ENCODE measurements around the gene BHMT2.
A peak's percentile ranks its signal among the peaks of the same experiment; 100 is the strongest.

BHMT2 gene, protein sequence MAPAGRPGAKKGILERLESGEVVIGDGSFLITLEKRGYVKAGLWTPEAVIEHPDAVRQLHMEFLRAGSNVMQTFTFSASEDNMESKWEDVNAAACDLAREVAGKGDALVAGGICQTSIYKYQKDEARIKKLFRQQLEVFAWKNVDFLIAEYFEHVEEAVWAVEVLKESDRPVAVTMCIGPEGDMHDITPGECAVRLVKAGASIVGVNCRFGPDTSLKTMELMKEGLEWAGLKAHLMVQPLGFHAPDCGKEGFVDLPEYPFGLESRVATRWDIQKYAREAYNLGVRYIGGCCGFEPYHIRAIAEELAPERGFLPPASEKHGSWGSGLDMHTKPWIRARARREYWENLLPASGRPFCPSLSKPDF

DNA sequence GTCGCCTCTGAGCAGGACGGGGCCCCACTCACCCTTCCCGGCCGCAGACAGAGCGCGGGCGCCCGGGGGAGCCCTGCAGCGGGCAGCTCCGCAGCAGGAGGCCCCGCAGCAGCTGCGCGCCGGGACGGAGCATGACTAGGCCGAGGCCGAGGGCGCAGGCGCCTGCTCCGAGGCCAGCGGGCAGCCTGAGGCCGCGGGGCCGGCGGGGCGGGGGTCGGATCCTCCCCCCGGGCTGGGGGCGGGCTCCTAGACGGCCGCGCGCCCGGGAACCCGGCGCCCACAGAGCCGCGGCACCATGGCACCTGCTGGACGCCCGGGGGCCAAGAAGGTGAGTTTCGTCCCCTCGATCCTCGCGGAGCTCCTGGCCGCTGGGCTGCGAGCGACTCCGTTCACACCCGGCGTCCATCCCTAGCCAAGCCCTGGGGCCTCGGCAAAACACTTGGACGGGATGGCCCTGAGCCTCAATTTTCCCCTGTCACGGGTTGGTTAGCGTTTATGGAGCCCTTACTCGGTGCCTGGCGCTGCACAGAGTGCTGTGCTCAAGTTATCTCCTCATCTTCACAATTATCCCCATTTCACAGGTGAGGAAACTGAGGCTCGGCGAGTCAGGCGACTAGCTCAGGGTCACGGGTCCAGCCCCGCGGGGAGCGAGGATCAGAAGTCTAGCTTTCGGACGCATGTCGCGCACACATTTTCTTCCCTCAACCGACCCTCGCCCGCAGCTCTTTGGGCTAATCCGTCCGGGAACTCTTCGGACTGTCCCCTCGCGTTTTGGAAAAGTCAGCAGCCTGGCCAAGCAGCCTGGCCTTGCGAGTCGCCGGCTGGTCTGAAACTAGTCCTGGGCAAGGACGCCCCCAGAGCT lies at the start of gene BHMT2, which contains the start of gene DMGDH:
TSS of gene BHMT2 (plus strand) at position 280 of the 862 bp plus-strand sequence. CDS start at position 296, 16 bp downstream.
TSS of gene DMGDH (minus strand) at position 187 of the 862 bp plus-strand sequence. CDS start at position 133, 54 bp downstream.
- DNase-seq: no peak

DNA sequence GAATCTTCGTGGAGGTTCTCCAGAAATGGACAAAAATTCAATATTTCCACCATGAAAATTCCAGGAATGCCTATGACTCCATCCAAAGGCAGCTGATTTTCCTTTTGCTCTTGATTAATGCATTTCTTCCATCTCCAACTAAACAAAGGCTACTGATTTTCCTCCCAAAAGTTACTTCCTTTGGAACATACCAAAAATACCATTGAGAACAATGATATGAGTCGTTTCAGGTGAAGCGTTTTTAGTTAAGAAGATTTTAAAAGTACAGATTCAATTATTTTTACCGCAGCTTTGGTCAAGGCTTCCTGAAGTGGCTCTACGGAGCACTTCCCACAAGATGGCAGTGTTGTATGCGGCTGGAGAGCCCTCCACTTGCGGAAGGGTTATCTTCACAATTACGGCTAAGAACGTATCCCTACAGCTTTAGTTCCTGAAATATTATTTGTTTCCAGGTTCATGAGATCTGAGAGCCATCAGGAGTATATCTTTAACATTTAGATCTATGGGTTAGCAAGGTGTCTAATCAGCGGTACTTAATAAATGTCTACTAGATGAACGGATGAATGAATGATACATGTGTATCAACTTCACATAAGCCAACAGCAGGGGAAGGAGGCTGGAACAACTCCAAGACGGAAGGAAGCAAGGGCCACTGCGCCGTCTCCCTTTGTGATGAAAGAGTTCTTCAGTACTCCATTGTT lies 48.6 kb upstream of the BHMT2 start:
- no peak for DNase-seq

DNA sequence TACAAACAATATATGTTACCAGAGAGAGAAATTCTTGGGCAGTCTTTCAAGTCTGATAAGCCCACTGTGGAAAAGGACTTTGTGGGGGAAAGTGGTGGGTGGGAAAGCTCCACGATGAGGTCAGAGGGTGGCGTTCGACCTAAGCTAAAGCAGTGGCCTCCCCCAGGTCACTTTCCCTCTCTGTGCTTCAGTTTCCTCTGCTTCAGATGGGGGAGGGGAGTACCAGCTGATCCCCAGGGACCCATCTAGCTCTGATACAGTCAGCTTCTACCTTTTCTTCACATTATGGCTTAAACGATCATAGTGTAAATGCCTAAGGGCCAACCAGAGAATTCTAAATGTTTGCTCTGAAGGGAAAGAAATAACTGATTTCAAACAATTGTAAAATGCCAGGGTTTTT lies 47.8 kb upstream of the BHMT2 start:
- DNase-seq: no peak

DNA sequence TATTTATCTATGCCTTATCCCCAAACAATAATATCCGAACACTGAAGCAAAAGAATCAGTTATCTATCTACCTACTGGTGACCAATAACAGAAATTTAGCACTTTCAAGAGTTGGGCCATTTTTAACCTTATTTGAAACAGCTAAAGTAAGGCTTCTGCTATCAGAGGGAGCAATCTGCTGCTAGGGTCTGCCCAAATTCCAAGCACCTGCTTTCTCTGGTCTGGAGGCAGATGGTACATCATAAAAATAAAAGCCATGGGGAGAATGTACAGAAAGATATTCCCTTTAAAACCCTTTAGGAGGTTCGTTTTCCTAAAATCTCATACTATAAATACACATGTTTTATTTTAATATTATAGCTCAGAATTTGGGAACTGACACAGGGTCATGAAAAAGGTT lies 46.8 kb upstream of the BHMT2 start:
- no peak for DNase-seq

DNA sequence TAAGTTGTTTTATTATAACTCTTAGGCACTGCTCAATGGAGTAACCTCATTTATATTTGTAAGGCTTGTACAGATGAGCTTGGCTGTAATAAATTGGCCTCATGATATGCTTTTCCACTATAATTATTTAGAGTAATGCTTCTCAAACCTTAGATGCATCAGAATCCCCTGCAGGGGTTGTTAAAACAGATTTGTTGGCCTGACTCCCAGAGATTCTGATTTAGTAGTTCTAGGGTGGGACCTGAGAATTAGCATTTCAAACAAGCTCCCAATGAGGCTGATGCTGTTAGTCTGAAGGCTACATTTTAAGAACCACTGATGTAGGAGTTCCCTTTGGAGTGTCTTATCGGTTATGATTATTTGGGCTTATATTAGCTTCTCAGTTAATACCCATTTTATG lies 46.2 kb upstream of the BHMT2 start:
- no peak for DNase-seq

DNA sequence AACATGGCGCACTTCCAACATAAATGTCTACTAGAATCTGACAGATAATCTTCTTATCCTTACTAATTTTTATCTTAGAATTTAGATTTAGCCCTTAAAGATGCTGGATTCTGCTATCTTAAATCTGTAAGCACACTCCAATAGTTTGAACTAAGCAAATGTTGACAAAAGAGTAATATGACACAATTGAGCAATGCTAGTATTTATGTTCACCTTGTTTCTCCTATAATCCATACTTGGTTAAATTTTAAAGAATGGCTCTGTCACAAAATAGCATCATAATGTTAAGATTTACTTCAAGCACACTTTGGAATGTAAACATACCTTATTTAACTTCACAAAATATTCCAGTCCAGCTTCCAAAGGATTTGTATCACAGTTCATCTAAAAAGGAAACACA lies 45.6 kb upstream of the BHMT2 start:
- DNase-seq: no peak

DNA sequence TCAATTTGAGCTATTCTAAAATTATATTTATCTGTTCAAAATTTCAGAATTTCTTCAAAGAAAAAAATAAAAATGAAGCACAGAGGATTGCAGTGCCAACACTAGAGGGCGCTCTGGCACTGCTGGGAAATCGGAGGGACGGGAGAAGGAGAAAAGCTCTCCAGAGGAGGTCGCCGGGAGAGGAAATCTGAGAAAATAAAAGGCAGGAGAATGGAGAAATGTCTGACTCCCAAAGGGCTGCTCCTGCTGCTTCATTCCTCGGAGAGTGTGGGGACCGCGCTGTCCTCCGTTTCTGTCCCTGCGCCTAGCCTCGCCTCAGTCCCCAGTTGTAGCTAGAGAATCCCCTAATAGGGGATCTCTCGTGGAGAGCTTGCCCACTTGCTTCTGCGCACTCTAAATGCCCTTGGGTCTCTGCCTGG lies 44.5 kb upstream of the BHMT2 start:
- DNase-seq: peak; percentile 66

DNA sequence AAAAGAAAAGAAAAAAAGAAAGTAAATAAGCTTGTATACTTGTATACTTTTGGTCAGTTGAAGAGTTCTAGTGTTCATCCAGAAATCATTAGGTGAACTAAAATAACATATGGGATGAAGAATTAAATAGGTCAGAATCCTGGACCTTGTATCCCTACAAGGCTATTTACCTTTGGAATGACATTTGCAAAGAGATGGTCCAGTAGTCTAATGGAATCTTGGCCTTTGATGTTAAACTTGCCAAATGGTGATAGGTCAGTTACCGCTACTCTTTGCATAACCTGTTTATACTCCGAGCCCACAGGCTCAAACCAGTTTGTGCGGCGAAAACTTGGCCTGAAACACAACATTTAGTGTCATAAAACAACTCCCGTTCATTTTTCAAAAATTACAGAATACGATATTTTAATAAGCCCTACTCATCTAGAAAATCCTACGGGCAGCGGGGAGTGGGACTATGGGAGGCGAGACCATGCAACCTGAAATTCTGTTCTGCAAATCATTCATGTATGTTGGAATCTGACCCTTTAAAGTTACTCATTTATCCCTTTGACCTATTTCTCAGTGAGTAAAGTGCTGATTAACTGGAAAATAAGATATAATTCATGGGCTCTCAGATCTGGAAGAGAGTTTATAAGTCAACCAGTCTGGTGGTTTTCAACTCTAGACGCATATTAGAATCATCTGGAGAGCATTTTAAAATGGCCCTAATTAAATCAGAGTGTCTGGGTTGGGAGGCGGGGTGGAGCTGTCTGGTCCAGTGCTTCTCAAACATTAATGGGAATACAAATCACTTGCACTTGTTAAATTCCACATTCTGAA lies 38.7 kb upstream of the BHMT2 start:
- DNase-seq: no peak

DNA sequence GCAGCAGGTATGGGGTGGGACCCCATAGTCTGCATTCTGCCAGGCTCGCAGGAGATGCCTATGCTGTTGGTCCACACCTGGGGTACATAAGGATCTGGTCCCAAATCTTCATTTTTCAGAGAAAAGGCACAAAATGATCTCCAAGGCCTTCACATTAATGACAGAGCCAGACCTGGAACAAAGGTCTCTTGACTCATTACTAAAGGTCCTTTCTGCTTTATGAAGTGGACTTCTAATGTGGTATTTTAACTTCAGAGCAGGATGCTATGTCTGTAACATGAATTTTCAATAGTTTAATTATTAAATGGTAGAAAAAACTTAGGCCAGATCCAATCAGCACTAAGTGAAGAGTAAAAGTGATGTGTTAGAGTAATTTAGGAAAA lies 38.1 kb upstream of the BHMT2 start:
- DNase-seq: no peak

DNA sequence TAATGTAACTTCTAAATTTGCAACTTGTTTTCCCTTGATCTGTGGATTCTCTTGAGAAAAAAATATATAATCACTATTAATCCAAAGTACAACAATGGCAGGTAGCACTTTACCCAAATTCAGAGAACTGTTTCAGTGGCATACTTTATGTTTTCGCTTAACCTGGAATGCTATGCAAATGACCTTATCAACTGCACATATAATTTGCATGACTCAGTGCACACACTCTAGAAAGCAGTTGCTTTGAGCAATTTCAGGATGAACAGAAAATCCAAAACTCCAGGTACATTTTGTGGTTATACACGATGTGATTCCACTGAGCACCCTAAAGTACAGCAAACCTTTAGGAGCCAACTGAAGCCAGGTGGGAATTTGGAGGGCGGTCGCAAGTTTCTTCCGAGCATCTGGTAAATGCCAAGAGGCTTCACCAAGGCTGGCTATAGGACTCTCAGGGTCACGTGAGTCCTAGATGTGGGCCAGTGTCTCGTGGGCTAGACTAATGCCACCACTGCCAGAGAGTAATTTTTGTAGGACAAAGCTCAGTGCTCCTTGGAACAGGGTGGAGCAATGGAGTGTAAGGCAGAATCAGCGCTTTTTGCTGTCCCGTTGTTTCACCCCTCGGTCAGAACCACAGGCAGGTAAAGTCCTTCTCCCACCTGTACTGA lies 37.4 kb upstream of the BHMT2 start:
- DNase-seq: no peak

DNA sequence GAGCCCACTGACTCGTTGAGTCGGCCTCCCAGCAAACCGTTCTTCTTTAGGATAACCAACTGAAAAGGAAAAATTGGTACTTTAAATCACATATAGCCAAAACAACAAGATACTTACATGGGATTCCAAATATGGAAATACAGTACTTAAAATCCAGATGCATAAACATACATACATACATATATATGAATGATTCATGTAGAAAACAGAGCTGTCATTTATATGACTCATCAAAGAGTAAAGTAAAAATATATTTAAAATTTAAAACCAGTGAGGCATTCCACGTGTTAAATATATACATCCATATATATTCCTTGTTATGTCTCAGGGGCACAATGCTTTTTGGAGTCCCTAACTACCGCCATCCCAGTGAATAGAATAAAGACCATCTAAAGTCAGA lies 36.8 kb upstream of the BHMT2 start:
- no peak for DNase-seq

DNA sequence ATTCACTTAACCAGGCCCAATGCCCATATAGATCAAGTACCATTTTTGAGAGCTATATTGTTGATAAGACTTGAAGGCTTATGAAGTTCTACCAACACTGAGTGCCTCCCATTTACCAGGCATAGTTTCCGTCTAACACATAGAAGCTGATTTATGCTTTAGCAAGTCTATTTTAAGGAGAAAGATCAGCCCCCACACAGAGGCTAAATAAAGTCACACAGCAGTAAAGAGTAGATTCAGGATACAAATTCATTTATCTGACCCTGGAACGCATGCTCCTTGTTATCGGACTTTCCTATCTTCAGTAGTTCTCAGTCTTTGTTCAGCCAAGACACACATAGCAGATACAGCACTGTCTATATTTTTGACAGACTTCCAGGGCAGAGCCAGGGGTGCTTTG lies 34.3 kb upstream of the BHMT2 start:
- no peak for DNase-seq

DNA sequence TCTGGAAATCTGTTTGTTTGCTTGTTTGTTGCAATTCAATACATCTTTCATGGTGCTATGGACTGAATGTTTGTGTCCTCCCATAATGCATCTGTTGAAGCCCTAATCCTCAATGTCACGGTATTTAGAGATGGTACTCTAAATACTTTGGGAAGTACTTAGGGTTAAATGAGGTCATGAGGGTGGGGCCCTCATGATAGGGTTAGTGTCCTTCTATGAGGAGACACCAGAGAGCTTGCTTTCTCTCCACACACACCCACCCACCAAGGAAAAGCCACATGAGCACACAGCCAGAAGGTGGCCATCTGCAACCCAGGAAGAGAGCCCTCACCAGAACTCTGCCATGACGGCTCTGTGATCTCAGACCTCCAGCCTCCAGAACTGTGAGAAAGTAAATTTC lies 32.8 kb upstream of the BHMT2 start:
- DNase-seq: no peak

DNA sequence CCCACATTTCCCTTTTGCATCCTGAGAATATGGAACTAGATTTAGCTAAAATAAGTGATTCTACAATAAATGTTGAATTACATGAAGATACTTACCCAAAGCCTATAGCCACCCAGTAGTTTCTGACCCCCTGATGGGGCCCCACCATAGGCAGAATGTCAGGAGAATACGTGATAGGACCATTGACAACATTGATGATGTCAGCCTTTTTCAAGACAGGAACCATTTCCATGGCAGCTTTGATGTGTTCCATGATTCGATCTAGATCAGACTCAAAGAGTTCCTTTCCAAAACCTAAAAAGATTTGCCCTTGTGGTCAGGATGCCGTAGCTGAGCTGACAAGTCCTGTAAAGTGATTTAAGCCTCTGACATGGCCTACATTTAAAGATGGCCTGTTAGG lies 27.4 kb upstream of the BHMT2 start:
- no peak for DNase-seq

DNA sequence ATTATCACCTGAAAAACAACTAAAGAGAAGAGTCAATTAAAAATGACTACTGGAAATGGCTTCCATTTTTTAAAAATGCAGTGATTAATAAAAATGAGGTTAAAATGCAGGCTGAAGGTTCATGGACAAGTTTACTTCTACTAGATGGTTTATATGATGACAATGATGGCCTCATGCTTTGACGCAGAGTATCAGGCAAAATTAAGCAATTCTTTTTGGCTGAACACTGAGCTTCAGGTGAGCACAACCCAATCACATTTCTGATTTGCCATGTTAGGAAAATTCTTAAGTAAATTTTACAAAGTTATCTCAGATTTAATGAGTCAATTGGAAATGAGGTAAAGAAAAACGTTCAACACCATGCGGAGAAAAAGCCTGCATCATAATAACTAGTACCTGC lies 22.4 kb upstream of the BHMT2 start:
- no peak for DNase-seq

DNA sequence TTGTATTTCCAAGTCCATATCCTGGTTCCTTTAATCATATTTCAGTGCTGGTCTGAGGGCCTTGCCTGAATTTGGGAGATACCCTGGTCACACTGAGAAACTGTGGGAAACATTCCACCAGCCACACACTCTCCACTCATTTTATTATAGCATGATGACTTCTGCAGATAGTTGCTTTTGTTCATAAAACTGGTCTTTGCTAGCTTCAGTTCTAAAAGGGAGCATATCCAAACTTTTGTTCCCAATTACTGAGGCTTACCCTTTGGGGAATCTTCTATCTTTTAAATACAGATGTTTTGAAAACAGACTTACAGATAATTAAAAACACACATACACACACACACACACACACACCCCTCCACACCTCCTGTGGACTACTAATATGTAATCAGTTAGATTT lies 21.1 kb upstream of the BHMT2 start:
- no peak for DNase-seq

DNA sequence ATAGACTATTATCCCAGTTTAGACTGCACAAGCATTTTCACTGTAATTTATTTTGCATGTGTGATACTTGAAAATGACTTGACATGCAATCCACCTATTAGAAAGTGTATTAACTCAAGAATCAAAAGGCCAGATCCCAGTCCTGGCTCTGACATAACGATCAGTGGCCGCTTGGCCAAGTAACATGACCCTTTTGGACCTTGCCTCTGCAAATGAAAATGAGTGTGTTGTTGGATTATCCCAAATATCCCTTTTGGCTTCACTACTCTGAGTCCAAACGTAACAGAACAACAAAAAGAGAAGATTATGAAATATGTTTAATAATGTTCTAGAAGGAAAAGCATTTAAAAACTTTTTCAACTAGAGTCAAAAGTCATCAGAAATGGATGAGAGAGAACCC lies 19.1 kb upstream of the BHMT2 start:
- DNase-seq: no peak

DNA sequence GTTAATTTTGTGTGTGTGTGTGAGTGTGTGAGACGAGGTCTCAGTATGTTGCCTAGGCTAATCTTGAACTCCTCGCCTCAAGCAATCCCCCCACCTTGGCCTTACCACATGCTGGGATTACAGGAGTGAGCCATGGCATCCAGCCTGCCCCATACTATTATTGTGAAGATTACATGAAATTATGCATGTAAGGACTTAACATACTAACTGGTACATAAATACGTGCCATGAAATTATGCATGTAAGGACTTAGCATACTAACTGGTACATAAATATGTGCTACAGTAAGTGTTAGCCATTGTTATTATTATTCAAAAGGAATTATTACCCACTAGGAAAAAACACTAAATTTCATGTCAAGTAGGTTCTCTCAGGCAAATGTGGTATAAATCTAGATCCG lies 16.2 kb upstream of the BHMT2 start:
- DNase-seq: no peak

DNA sequence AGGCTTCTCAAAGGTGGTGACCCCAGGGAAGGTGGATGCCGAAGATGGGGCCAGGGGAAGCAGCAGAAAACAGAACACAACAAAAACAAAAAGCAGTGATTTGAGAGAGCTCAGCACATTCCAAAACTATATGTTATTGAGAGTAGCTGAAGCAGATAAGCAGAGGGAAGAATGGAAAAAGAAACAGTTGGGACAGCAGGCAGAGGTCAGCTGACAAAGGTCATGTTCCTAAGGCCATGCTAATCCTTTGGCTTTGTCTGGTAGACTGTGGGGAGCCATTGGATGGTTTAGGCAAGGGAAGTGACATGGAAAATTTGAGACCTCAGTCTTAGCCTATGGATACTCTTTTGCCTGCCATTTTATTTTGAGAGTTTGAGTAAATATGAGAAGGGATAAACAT lies 14.6 kb upstream of the BHMT2 start:
- DNase-seq: no peak

DNA sequence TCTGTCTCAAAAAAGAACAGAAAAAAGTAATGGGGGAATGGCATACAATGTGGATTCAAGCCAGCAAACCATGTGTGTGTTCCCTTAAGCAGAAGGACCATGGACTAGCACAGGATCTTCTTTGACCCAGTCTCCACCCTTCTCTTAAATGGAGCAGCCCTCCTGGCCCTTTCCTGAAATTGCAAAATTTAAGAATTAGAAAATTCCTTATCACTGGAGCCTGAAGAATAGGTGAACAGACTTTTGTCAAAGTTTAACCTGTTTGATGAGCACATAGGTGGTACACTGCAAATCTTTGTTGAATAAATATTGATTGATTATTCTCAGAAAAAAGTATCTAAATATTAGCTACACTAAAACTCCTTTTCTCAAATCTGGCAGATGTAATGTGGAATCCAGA lies 12.7 kb upstream of the BHMT2 start:
- no peak for DNase-seq

DNA sequence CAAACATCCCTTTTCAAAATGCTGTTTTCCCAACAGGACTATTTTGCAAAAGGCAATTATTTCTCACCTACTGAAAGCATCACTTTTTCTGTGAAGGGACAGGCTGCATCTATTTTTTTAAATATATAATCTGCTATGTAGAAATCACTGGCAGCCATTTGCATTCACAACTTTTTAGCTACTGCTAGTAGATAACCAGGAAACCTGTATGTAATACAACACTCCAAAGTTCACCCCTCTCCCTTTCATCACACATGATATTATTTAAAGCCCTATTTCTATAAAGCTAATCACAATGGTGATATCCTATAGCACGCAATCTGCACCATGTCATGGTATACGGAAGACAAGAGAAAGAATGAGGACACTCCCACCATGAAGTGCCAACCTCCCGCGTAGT lies 9.9 kb upstream of the BHMT2 start:
- no peak for DNase-seq

DNA sequence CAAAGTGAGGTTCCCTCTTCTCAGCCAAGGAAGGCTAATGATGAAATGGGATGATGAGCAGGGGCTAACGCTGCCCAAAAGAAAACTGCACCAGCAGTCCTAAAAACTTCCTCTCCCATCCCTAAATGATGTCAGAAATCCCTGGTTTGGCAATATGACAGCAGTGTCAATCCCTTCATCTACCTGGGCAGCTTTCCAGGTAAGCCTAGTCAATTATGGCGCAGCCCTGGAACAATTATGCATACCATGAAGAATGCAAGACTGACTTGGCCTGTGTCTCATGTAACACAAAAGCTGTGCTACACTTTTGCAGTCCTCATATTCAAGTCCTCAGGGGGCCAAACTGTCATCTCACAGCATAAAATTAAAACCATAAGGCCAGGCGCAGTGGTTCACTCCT lies 7.1 kb upstream of the BHMT2 start:
- DNase-seq: no peak
